ENCODE measurements around the gene L3MBTL4.

DNA sequence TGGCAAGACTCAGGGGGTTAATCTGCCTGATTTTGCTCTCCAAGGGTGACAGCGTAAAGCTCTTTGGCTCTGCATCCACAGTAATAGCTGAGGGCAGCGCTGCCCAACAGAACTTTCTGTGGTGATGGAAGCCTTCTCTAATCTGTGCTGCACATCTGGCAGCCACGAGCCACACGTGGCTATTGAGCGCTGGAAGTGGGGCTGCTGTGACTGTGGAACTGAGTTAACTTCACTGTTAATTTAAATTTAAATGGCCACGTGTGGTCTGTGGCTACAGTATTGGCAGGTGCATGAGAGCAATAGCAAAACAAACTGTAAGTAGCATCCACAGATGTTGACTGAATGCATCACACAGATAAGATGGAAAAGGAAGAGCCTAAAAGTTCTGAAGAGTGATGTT is 472.1 kb downstream of the L3MBTL4 start:
- TF ChIP-seq POLR2AphosphoS5 (IDR thresholded peaks at IDR 0.05; ENCODE audit: low read depth, low read length) = no peak
- TF ChIP-seq, protein P1, sequence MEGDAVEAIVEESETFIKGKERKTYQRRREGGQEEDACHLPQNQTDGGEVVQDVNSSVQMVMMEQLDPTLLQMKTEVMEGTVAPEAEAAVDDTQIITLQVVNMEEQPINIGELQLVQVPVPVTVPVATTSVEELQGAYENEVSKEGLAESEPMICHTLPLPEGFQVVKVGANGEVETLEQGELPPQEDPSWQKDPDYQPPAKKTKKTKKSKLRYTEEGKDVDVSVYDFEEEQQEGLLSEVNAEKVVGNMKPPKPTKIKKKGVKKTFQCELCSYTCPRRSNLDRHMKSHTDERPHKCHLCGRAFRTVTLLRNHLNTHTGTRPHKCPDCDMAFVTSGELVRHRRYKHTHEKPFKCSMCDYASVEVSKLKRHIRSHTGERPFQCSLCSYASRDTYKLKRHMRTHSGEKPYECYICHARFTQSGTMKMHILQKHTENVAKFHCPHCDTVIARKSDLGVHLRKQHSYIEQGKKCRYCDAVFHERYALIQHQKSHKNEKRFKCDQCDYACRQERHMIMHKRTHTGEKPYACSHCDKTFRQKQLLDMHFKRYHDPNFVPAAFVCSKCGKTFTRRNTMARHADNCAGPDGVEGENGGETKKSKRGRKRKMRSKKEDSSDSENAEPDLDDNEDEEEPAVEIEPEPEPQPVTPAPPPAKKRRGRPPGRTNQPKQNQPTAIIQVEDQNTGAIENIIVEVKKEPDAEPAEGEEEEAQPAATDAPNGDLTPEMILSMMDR (IDR thresholded peaks at IDR 0.05 in 2 of 3, conservative IDR thresholded peaks at IDR 0.05 in 1 of 3; ENCODE audit: borderline replicate concordance in 1 of 3, insufficient read depth in 1 of 3, low read depth in 2 of 3, low read length in 2 of 3) = no peak
- TF ChIP-seq, protein P2, sequence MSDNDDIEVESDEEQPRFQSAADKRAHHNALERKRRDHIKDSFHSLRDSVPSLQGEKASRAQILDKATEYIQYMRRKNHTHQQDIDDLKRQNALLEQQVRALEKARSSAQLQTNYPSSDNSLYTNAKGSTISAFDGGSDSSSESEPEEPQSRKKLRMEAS (IDR thresholded peaks at IDR 0.05) = no peak
- TF ChIP-seq CEBPB (IDR thresholded peaks at IDR 0.05; ENCODE audit: low read depth) = no peak
- TF ChIP-seq SIN3A (IDR thresholded peaks at IDR 0.05; ENCODE audit: low read depth) = no peak
- no peak for TF ChIP-seq POLR2A (IDR thresholded peaks at IDR 0.05; ENCODE audit: borderline replicate concordance, extremely low read depth, insufficient read depth, insufficient read length)
- TF ChIP-seq EZH2phosphoT487 (IDR thresholded peaks at IDR 0.05; ENCODE audit: borderline replicate concordance) = no peak
- TF ChIP-seq SRF (IDR thresholded peaks at IDR 0.05; ENCODE audit: low read depth) = no peak
- TF ChIP-seq, protein P3, sequence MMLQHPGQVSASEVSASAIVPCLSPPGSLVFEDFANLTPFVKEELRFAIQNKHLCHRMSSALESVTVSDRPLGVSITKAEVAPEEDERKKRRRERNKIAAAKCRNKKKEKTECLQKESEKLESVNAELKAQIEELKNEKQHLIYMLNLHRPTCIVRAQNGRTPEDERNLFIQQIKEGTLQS (IDR thresholded peaks at IDR 0.05) = no peak
- TF ChIP-seq EZH2 (IDR thresholded peaks at IDR 0.05) = no peak
- no peak for TF ChIP-seq REST (IDR thresholded peaks at IDR 0.05; ENCODE audit: low read depth)
